Posterior vena cava (tissue), 2 donors: ENCODE results near the gene PHOSPHO1. TPM values are rescaled to one million over a fixed set of nuclear protein-coding genes. Genes with fewer than 3 reads are reported as not detected.
"Not testable (repeated sequence)": the region's sequence is repeated elsewhere in the genome, so short reads cannot be mapped to it uniquely, and the experiment has no call there.

ENCODE experiments used
- DNase-seq: peaks from one replicate; pipeline ENCODE4 v3.0.0-alpha.2; 2020; ENCODE audit warnings: low spot score
- intact Hi-C, 2 donors: fragments of 100-400 bp; cut with DNase I; formaldehyde crosslinking; loops; one replicate each; pipeline versions ENCODE4 v1.14.1 to v1.14.2; 2022 to 2023
- long read RNA-seq, 2 donors: library from polyadenylated mRNA; unstranded; transcript quantifications; one replicate each; pipeline ENCODE4 v2.0.0, GENCODE V29; 2020 to 2021
- total RNA-seq, 2 donors: library from RNA; stranded (reverse); fragmentation: NEBNext Ultra II Directional; extraction: Animal tissue kit (Norgen Biotek cat#: 25700); gene quantifications; one replicate each; pipeline ENCODE4 v1.2.1, GENCODE V29; 2021
- donor health status: DM: yes; HTN: yes; CAD: no.
- donor health status: DM: yes; HTN: yes; CAD: no.

The PHOSPHO1 gene
- 1 to 10 TPM in 1 of 2 donors, under 1 TPM in 1; 0.62 to 2.6 TPM for total RNA-seq
- long read RNA-seq, donor 1: 0 reads
- long read RNA-seq, donor 2: 0 reads

GRCh38 chr17:49230636-49231562 lies at the start of gene PHOSPHO1:
TSS of gene PHOSPHO1 (minus strand) at chr17:49230787. CDS start at chr17:49226691, 4,096 bp downstream.
- peak; percentile 95 for DNase-seq
- intact Hi-C loops: no loop called here

GRCh38 chr17:49280061-49280460 lies 49.5 kb upstream of the PHOSPHO1 start:
- peak; percentile 50 for DNase-seq
- intact Hi-C loops: no loop called here

- DNase-seq: peak; percentile 58
- intact Hi-C loops: not testable (repeated sequence)
These were observed 48.9 kb upstream of the PHOSPHO1 start for GRCh38 chr17:49279263-49280015.

- intact Hi-C loops: no loop called here
- peak; percentile 29 for DNase-seq
These were observed 47.5 kb upstream of the PHOSPHO1 start for GRCh38 chr17:49278076-49278475.

GRCh38 chr17:49277638-49278037 lies 47.1 kb upstream of the PHOSPHO1 start:
- no peak for DNase-seq
- intact Hi-C loops: no loop called here

- intact Hi-C loops: not testable (repeated sequence)
- peak; percentile 36 for DNase-seq
These were observed 45.4 kb upstream of the PHOSPHO1 start for GRCh38 chr17:49275981-49276380.

GRCh38 chr17:49269356-49269755 lies 38.8 kb upstream of the PHOSPHO1 start:
- intact Hi-C loops: no loop called here
- DNase-seq: peak; percentile 34

- intact Hi-C loops: no loop called here
- no peak for DNase-seq
These were observed 37.3 kb upstream of the PHOSPHO1 start for GRCh38 chr17:49267912-49268311.

GRCh38 chr17:49266233-49266632 lies 35.6 kb upstream of the PHOSPHO1 start:
- intact Hi-C loops: no loop called here
- no peak for DNase-seq

- DNase-seq, intact Hi-C loops: not testable (repeated sequence)
These were observed 31.0 kb upstream of the PHOSPHO1 start for GRCh38 chr17:49261540-49261939.

GRCh38 chr17:49260817-49261291 lies 30.3 kb upstream of the PHOSPHO1 start:
- DNase-seq: no peak
- intact Hi-C loops: no loop called here

GRCh38 chr17:49260011-49260816 lies 29.6 kb upstream of the PHOSPHO1 start:
- DNase-seq: peak; percentile 93
- intact Hi-C loops: no loop called here

GRCh38 chr17:49259663-49260010 lies 29.1 kb upstream of the PHOSPHO1 start:
- DNase-seq: no peak
- intact Hi-C loops: no loop called here

- DNase-seq: no peak
- intact Hi-C loops: no loop called here
These were observed 27.8 kb upstream of the PHOSPHO1 start for GRCh38 chr17:49258394-49258793.

GRCh38 chr17:49255125-49255524 lies 24.5 kb upstream of the PHOSPHO1 start:
- no peak for DNase-seq
- intact Hi-C loops: no loop called here

- intact Hi-C loops: no loop called here
- DNase-seq: no peak
These were observed 23.5 kb upstream of the PHOSPHO1 start for GRCh38 chr17:49254066-49254465.

GRCh38 chr17:49252148-49252695 lies 21.6 kb upstream of the PHOSPHO1 start:
- DNase-seq: no peak
- intact Hi-C loops: no loop called here

GRCh38 chr17:49249890-49250522 lies 19.4 kb upstream of the PHOSPHO1 start:
- intact Hi-C loops: no loop called here
- no peak for DNase-seq
